Effector CD4-positive, alpha-beta T cell (primary cell): ENCODE results near the gene MAP1LC3C. TPM values are rescaled to one million over a fixed set of nuclear protein-coding genes. Genes with fewer than 3 reads are reported as not detected.
A peak's percentile ranks its signal among the peaks of the same experiment; 100 is the strongest.

Experiments used
- DNase-seq: peaks from one replicate; pipeline ENCODE4 v3.0.0-alpha.2; 2020
- total RNA-seq: gene quantifications from one replicate; lab custom pipeline; 2026; lab: John Stamatoyannopoulos, UW

Gene MAP1LC3C
- not detected for total RNA-seq

GRCh38 chr1:241999026-241999425 lies at the start of gene MAP1LC3C:
TSS of gene MAP1LC3C (minus strand) at chr1:241999098. CDS start at chr1:241999008, 90 bp downstream.
- no peak for DNase-seq

GRCh38 chr1:242043165-242043564 lies 44.3 kb upstream of the MAP1LC3C start:
- DNase-seq = no peak

- DNase-seq = no peak
Measured at GRCh38 chr1:242034392-242034791, 35.5 kb upstream of the MAP1LC3C start.

GRCh38 chr1:242033447-242033846 lies 34.5 kb upstream of the MAP1LC3C start:
- DNase-seq = no peak

- DNase-seq = no peak
Measured at GRCh38 chr1:242030071-242030470, 31.2 kb upstream of the MAP1LC3C start.

- no peak for DNase-seq
Measured at GRCh38 chr1:242025681-242026080, 26.8 kb upstream of the MAP1LC3C start.

GRCh38 chr1:242023805-242024204 lies 24.9 kb upstream of the MAP1LC3C start:
- no peak for DNase-seq

- DNase-seq = no peak
Measured at GRCh38 chr1:242019018-242019417, 20.1 kb upstream of the MAP1LC3C start.

- DNase-seq = no peak
Measured at GRCh38 chr1:242017580-242018233, 18.8 kb upstream of the MAP1LC3C start.

GRCh38 chr1:242016479-242016878 lies 17.6 kb upstream of the MAP1LC3C start:
- DNase-seq = no peak

- no peak for DNase-seq
Measured at GRCh38 chr1:242011894-242012660, 13.2 kb upstream of the MAP1LC3C start.

GRCh38 chr1:242008826-242009495 lies 10.1 kb upstream of the MAP1LC3C start:
- DNase-seq = no peak

- DNase-seq = no peak
Measured at GRCh38 chr1:242006976-242007375, 8.1 kb upstream of the MAP1LC3C start.

GRCh38 chr1:242005866-242006535 lies 7.1 kb upstream of the MAP1LC3C start:
- no peak for DNase-seq

- DNase-seq = no peak
Measured at GRCh38 chr1:242004751-242005495, 6.0 kb upstream of the MAP1LC3C start.

- no peak for DNase-seq
Measured at GRCh38 chr1:242002510-242002909, 3.6 kb upstream of the MAP1LC3C start.

- no peak for DNase-seq
Measured at GRCh38 chr1:242002072-242002471, 3.2 kb upstream of the MAP1LC3C start.

- no peak for DNase-seq
Measured at GRCh38 chr1:242000434-242000833, 1.5 kb upstream of the MAP1LC3C start.

GRCh38 chr1:241998412-241998921 lies 431 bp downstream of the MAP1LC3C start:
- peak; percentile 15 for DNase-seq

GRCh38 chr1:241997401-241997998 lies 1.4 kb downstream of the MAP1LC3C start:
- no peak for DNase-seq

GRCh38 chr1:241994171-241994570 lies 4.7 kb downstream of the MAP1LC3C start:
- DNase-seq = no peak

- no peak for DNase-seq
Measured at GRCh38 chr1:241992734-241993133, 6.2 kb downstream of the MAP1LC3C start.
